ENCODE data around the gene ATP8B4. TPM values are rescaled to one million over a fixed set of nuclear protein-coding genes. Genes with fewer than 3 reads are reported as not detected.

The ATP8B4 gene
- total RNA-seq, 4 donors from 2014 or later, result 34.9 to 124 (median 78.8) TPM

DNA sequence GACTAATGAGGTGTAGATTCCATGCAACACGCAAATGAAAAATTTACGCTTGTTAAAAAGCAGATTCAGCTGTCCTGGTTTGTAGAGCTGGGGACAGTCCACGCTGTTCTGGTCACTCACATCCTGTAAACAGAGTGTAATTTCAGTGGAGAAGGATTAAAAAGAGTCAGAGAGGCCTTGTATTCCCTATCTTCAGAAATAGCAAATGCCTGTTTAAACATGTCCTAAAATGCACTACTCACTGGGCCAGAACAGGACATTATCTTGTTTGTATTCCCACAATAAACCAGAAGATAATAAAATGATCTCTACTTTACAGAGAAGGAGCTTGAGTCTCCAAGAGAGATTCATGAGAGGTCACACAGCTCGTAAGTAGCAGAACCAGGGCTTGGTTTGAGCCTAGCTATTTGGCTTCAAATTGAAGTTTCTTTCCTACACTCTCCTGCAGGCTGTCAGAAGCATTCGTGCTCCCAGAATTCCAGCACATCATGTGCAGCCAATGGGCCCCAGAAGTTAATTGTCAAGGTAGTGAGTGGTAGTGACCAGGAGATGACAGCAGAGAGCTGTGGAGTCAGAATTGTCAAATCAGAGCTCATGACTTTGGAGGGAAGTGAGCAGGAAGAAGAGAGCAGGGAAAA is 242.5 kb downstream of the ATP8B4 start:
- Histone ChIP-seq H3K27me3 (no peaks in the 10 kb centered on the region), H3K4me1 (peaks cover 0 to 23% of the 10 kb centered on the region in 2 donors), H3K4me3 (no peak overlapping the region), H3K27ac (peak overlapping the region; percentile 94 to 97), H3K9me3 (no peaks in the 10 kb centered on the region), H3K36me3 (no peaks in the 10 kb centered on the region)
- intact Hi-C loops (cut with DNase I; ENCODE audit: low total_unique reads), result no loop called here
- TF ChIP-seq, protein P1, sequence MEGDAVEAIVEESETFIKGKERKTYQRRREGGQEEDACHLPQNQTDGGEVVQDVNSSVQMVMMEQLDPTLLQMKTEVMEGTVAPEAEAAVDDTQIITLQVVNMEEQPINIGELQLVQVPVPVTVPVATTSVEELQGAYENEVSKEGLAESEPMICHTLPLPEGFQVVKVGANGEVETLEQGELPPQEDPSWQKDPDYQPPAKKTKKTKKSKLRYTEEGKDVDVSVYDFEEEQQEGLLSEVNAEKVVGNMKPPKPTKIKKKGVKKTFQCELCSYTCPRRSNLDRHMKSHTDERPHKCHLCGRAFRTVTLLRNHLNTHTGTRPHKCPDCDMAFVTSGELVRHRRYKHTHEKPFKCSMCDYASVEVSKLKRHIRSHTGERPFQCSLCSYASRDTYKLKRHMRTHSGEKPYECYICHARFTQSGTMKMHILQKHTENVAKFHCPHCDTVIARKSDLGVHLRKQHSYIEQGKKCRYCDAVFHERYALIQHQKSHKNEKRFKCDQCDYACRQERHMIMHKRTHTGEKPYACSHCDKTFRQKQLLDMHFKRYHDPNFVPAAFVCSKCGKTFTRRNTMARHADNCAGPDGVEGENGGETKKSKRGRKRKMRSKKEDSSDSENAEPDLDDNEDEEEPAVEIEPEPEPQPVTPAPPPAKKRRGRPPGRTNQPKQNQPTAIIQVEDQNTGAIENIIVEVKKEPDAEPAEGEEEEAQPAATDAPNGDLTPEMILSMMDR (IDR thresholded peaks at IDR 0.05), result peak in 3 of 4 experiments; percentile 29 to 45 (median 31)
- no peak for TF ChIP-seq POLR2A (IDR thresholded peaks at IDR 0.05)
- DNase-seq, result peak; percentile 45 to 48

- H3K4me1 ChIP-seq, result peaks cover 0 to 23% of the 10 kb centered on the region in 2 donors
- H3K4me3 ChIP-seq, result no peak overlapping the region
- no peaks in the 10 kb centered on the region for H3K9me3 ChIP-seq
- H3K27me3 ChIP-seq, result no peaks in the 10 kb centered on the region
- intact Hi-C loops (cut with DNase I; ENCODE audit: low total_unique reads), result no loop called here
- TF ChIP-seq POLR2A (IDR thresholded peaks at IDR 0.05), result no peak
- TF ChIP-seq, protein P1 (IDR thresholded peaks at IDR 0.05), result peak in 1 of 4 experiments; percentile 8
- H3K36me3 ChIP-seq, result no peaks in the 10 kb centered on the region
- peak overlapping the region; percentile 94 to 97 for H3K27ac ChIP-seq
- DNase-seq, result no peak
Observed at GRCh38 chr15:49875392-49875791, 243.6 kb downstream of the ATP8B4 start.

DNA sequence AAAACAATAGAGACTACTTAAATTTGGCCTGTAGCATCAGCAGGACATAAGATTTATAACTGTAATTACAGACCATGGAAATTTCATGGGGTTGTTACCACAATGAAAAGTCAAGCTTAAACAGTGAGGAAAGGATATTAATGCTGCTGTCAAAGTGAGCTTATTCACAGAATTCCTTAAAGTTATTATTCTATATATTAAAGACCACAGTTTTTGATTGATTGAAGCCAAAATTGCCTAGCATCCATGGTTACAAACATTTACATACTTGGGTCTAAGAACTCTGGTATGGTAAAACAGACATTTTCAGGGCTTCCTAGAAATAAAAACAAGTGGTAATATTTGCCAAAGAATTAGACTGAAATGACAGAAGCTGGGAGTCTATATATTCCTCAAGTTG is 248.6 kb downstream of the ATP8B4 start:
- Histone ChIP-seq H3K27me3 (no peaks in the 10 kb centered on the region), H3K9me3 (no peaks in the 10 kb centered on the region), H3K36me3 (no peaks in the 10 kb centered on the region), H3K27ac (peak overlapping the region in 1 of 2 donors; percentile 6), H3K4me1 (no peaks in the 10 kb centered on the region), H3K4me3 (no peak overlapping the region)
- intact Hi-C loops (cut with DNase I; ENCODE audit: low total_unique reads), result no loop called here
- TF ChIP-seq POLR2A (IDR thresholded peaks at IDR 0.05), result no peak
- TF ChIP-seq, protein P1 (IDR thresholded peaks at IDR 0.05), result no peak
- no peak for DNase-seq

GRCh38 chr15:49868348-49868747 is 250.7 kb downstream of the ATP8B4 start:
- H3K9me3 ChIP-seq, result no peaks in the 10 kb centered on the region
- H3K27ac ChIP-seq, result peak overlapping the region in 1 of 2 donors; percentile 22
- H3K36me3 ChIP-seq, result no peaks in the 10 kb centered on the region
- intact Hi-C loops (cut with DNase I; ENCODE audit: low total_unique reads), result no loop called here
- H3K27me3 ChIP-seq, result no peaks in the 10 kb centered on the region
- H3K4me1 ChIP-seq, result no peaks in the 10 kb centered on the region
- H3K4me3 ChIP-seq, result no peak overlapping the region
- TF ChIP-seq, protein P1 (IDR thresholded peaks at IDR 0.05), result no peak
- TF ChIP-seq POLR2A (IDR thresholded peaks at IDR 0.05), result no peak
- DNase-seq, result no peak

DNA sequence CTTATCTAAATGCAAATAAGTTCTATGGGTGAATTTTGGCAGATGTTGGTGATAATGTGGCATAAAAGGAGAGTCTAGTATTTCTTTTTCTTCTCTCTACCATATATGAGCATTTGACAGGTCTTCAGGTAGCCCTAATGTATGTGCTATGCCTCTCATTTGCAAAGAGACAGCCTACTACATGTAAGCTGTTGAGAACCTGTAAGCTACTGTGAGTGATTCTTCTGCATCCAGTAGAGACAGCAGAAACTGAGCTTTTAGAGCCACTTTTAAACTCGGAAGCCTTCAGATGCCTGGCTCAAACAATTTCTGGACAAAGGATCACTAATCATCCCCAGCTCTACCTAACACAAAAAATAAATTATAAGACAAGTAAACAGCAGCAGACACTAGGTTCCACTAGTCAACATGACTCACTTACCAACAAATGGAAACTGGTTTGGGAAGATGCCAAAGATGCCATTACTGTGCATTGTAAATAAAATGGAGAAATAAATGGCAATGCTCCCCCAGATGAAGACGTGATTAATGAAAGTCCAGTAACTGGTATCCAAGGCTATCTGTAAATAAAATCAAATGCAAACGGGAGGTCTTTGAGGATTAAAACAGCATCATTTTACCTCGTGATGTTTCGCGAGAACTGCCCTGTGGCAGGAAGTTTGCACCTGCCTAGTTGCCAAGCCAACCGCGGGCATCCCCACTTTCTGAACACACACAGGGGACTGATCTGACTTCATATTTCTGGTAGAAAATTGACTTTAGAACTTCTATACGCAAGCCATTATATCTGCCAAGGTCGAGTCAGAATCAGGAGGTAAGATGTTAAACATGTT is 252.9 kb downstream of the ATP8B4 start:
- Histone ChIP-seq H3K27ac (no peak overlapping the region), H3K9me3 (no peaks in the 10 kb centered on the region), H3K4me3 (no peak overlapping the region), H3K27me3 (no peaks in the 10 kb centered on the region), H3K4me1 (no peaks in the 10 kb centered on the region), H3K36me3 (no peaks in the 10 kb centered on the region)
- intact Hi-C loops (cut with DNase I; ENCODE audit: low total_unique reads), result no loop called here
- no peak for DNase-seq
- TF ChIP-seq POLR2A (IDR thresholded peaks at IDR 0.05), result no peak
- TF ChIP-seq, protein P1 (IDR thresholded peaks at IDR 0.05), result no peak

Measured in uterus (tissue), 4 donors.